Measurements from ENCODE around the gene NTN5.
A peak's percentile ranks its signal among the peaks of the same experiment; 100 is the strongest.

Gene NTN5

DNA sequence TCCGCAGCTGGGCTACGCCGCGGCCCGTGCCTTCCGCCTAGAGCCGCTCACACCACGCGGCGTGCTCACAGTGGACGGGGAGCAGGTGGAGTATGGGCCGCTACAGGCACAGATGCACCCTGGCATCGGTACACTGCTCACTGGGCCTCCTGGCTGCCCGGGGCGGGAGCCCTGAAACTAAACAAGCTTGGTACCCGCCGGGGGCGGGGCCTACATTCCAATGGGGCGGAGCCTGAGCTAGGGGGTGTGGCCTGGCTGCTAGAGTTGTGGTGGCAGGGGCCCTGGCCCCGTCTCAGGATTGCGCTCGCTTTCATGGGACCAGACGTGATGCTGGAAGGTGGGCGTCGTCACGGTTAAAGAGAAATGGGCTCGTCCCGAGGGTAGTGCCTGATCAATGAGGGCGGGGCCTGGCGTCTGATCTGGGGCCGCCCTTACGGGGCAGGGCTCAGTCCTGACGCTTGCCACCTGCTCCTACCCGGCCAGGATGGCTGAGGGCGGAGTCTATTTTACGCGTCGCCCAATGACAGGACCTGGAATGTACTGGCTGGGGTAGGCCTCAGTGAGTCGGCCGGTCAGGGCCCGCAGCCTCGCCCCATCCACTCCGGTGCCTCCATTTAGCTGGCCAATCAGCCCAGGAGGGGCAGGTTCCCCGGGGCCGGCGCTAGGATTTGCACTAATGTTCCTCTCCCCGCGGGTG, 43.1 kb downstream of the NTN5 start:
- peak; percentile 80 for DNase-seq (ENCODE audit: low spot score)

DNA sequence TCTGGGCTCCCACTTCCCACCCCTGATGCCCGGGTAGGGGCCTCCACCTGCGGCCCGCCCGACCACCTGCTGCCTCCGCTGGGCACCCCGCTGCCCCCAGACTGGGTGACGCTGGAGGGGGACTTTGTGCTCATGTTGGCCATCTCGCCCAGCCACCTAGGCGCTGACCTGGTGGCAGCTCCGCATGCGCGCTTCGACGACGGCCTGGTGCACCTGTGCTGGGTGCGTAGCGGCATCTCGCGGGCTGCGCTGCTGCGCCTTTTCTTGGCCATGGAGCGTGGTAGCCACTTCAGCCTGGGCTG, 43.6 kb downstream of the NTN5 start:
- no peak for DNase-seq (ENCODE audit: low spot score)

DNA sequence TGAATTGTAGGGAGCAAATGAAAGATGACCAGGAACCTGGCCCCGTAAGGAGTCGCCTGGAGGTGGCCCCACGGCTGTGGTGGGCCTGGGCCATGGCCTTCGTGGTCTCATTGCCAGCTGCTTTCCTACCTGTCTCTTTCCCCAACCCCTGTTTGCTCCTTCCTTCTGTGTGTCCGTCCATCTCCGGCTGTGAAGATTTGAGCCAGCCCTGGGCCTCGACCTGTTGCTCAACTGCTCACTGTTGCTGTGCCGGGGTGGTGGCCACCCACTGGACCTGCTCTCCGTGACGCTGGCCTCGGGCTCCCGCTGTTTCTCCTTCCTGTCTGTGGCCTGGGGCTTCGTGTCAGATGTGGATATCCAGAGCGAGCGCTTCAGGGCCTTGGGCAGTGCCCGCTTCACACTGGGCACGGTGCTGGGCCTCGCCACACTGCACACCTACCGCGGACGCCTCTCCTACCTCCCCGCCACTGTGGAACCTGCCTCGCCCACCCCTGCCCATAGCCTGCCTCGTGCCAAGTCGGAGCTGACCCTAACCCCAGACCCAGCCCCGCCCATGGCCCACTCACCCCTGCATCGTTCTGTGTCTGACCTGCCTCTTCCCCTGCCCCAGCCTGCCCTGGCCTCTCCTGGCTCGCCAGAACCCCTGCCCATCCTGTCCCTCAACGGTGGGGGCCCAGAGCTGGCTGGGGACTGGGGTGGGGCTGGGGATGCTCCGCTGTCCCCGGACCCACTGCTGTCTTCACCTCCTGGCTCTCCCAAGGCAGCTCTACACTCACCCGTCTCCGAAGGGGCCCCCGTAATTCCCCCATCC, 44.1 kb downstream of the NTN5 start:
- no peak for DNase-seq (ENCODE audit: low spot score)

DNA sequence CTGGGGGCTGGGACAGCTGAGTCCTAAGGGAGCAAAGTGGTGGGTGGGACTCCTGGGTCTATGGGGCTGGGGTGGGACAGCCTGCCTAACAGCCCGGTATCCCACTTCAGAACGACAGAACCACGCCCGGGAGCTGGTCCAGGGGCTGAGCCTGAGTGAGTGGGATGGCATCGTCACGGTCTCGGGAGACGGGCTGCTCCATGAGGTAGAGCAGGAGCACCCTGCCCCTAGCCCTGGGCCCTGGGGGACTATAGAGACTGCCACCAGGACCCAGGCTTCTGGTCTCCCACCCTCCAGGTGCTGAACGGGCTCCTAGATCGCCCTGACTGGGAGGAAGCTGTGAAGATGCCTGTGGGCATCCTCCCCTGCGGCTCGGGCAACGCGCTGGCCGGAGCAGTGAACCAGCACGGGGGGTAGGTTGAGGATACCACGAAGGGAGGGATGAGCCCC, 44.9 kb downstream of the NTN5 start:
- DNase-seq (ENCODE audit: low spot score) = no peak

DNA sequence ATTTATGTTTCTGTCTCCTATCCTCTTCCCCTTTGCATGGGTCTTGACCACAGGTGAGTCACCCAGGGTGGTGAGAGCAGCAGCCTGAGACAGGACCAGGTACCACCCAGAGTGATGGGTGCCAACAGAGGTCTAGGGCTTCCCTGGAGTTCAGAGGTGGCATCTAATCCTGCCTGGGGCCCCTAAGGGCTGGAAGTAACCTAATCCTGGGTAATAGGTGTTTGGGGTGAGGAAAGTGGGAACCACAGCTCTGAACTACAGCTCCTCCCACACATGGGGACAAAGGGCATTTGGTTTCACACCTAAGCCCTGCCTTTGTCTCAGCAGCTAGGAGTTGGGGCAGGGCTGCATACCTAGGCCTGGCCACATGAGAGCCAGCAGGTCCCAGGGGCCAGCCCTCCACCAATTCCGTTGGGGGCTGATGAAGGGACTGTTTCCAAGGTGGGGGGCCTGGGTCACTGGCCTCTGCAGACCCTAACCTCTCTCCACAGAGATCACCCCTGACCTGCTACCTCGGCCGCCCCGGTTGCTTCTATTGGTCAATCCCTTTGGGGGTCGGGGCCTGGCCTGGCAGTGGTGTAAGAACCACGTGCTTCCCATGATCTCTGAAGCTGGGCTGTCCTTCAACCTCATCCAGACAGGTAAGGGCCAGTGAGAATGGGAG, 45.5 kb downstream of the NTN5 start:
- DNase-seq (ENCODE audit: low spot score) = peak; percentile 98

DNA sequence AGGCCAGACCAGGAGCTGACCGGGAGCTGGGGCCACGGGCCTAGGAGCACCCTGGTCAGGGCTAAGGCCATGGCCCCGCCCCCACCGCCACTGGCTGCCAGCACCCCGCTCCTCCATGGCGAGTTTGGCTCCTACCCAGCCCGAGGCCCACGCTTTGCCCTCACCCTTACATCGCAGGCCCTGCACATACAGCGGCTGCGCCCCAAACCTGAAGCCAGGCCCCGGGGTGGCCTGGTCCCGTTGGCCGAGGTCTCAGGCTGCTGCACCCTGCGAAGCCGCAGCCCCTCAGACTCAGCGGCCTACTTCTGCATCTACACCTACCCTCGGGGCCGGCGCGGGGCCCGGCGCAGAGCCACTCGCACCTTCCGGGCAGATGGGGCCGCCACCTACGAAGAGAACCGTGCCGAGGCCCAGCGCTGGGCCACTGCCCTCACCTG, 46.9 kb downstream of the NTN5 start:
- no peak for DNase-seq (ENCODE audit: low spot score)

DNA sequence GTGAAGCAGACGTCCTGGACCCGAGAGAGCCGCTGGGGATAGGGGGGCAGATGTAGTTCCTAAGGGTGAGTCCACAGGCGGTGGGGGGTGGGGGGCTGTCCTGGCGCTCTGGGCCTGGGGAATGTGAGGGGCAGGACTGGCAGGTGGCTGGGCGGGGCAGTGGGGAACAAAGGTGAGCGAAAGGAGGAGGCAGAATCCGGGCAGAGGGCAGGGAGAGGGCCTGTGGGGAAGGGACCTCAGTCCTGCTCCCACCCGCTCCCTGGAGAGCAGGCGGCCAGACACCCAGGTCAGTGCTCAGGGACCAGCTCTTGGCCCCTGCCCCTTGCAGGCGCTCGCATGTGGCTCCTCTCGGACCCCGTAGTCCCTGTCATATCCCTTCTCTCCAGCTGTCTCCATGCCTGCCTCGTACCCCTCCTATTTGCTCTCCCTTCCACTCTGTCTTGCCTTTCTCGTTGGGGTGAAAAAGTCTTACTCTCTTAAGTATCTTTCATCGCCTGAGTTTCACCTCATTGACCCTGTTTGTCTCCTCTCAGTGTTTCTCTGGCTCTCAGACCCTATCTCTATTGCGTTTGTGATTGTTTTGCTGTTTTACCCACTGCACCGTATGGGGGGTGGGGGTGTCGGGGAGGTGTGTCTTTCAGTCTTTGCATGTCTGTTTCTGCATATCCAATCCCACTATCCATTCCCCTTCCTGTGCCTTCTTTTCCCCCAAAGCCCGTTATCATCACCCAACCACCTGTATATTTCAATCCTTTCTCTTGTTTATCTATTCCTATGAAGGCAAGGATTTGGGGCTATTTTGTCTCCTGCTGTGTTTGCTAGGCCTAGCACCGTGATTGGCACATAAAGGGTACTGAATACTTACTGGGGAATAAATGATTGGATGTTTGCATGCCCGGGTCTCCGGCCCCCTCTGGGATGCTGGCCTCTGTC, 47.8 kb downstream of the NTN5 start:
- DNase-seq (ENCODE audit: low spot score) = no peak

DNA sequence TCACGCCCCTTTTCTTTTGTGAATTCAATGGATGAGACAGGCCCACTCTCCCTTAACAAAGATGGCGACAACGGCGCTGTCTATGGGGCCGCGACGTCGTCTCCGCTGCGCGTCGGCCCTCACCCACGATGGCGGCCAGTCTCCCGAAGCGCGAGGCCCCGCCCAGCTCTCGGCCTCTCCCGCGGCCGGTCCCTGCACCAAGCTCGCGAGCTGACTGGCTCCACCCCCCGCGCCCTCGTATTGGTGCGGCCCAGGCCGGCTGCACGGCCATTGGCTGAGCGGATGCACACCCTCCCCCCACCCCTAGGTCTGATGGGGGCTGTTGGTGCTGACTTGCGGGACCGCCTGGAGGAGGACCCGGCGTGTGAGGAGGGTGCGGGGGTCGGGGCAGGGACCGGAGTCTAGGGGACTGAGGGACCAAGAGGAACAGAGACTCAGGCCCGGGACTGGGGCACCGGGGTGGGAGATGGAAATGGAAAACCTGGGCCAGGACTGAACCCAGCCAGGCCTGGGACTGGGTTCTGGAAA, 48.7 kb downstream of the NTN5 start:
- DNase-seq (ENCODE audit: low spot score) = peak; percentile 98

DNA sequence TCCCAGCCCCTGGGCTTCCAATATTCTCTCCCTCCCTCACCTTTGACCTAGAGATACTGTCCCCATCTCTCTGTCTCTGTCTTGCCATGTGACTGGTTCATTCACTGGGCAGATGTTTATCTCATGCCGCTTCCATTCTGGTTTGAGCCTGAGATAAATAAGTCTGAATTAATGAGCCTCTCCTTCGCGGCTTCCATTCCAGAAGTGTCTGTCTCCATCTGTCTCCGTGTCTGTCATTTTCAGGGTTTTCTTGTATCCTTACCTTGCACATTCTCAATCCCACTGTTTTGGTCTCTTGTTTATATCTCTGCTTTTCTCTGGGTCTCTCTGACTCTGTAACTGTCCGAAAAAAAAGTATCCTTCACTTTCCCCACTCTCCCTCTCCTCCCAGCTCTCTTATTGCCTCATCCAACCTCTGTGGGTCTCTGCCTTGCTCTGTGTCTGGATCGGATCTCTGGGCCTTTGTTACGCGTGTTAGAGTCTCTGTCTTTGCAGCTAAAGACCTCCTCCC, 49.2 kb downstream of the NTN5 start:
- DNase-seq (ENCODE audit: low spot score) = no peak

DNA sequence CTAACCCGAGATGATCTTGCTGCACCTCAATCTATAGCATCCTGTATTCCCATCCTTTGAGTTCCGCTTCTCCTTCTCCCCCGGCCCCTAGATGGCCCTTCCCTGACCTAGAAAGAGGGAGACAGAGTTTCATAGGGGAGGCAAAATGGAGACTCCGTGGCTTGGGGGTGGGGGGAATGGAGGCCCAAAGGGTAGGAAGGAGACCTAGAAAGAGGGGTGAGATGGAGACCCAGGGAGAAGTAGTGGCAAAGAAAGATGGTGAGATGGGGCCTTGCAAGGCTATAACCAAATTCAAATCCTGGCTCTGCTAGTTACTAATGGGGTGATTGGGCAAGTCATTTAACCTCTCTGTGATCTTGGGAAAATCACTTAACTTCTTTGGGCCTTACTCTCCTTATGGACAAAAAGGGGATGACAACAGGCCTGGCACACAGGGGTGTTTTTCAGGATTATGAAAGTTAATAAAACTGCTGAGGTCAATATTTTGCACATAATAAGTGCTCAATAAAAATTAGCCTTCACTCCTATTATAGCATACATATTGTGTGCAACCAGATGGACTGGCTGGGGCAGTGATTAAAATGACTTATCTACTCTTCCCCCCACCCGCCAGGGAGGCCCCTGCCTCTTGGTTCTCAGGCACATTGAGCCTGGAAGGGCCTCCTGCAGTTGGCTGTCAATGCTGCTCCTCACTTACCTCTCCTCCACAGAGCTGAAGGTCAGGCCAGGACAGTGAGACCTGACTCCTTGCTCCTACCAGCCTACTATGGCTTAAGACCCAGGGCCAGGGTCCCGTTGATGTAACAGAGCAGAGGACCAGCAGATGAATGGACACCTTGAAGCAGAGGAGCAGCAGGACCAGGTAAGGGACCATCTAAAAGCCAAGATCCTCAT, 52.9 kb downstream of the NTN5 start:
- DNase-seq (ENCODE audit: low spot score) = no peak

DNA sequence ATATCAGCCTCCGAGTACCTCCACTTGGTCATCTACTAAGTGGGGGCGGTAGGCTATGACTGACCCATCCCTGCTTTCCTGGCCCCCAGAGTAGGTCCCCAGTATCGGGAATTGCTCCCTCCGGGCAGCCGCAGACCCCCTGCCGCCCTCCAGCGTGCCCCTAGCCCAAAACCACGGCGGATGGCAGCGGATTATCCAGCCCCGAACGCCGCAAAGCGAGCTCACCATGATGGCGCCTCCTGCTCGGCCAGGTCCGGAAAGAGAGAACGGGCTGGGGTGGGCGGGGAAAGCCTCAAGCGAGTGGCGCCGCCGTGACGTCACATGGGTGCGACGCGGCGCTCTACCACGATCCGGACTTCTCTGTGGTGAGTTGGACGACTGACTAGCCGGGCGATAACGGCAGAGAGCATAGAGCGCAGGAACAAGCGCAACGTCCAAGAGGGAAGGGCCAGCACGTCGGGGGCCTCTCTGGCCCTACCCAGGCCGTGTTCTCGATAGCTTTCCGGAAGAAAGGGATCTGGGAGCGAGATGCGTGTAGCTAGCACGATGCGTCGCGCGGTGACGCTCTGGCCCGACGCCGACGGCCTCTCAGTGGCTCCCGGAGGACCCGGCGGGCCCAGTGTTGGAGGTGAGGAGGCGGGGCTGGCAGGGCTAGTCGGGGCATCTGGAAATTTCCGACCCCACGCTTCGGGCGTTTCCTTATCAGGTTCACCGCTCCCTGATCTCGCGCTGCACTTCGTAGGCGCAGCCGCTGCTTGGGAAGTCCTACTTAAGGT, 53.7 kb downstream of the NTN5 start, which contains the start of the genes RPL18 and SPHK2:
RPL18 (minus strand) TSS at position 263 of the 776 bp plus-strand sequence; CDS start at position 228, 35 bp downstream.
SPHK2 (plus strand) TSS at position 591 of the 776 bp plus-strand sequence. CDS start 1,009 bp downstream, outside the sequence.
- DNase-seq (ENCODE audit: low spot score) = peak; percentile 100

DNA sequence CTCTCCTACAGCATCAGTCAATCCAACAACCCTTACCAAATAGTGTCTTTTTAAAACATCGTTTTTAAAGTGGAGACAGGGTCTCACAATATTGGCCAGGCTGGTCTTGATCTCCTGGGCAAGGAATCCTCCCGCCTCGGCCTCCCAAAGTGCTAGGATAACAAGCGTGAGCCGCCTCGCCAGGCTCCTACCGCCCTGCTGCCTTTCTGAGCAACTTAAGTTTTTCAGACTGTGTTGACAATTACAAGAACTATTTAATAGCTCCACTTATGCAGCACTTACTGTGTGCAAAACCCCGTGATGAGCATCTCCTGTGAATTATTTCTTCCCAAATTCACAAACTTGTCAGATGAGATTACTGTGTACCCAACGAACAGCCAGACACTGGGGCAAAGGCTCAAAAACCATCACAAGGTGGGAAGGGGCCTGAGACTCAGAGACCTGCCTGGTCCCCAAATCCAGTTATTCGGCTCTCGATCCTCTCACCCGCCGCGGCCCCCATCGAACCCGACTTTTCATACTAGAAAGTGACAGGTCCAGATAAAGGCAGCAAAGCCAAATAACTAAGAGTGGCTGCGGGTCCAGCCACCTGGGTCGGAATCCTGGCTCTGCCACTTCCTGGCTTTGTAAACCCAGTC, 54.4 kb downstream of the NTN5 start:
- DNase-seq (ENCODE audit: low spot score) = no peak

DNA sequence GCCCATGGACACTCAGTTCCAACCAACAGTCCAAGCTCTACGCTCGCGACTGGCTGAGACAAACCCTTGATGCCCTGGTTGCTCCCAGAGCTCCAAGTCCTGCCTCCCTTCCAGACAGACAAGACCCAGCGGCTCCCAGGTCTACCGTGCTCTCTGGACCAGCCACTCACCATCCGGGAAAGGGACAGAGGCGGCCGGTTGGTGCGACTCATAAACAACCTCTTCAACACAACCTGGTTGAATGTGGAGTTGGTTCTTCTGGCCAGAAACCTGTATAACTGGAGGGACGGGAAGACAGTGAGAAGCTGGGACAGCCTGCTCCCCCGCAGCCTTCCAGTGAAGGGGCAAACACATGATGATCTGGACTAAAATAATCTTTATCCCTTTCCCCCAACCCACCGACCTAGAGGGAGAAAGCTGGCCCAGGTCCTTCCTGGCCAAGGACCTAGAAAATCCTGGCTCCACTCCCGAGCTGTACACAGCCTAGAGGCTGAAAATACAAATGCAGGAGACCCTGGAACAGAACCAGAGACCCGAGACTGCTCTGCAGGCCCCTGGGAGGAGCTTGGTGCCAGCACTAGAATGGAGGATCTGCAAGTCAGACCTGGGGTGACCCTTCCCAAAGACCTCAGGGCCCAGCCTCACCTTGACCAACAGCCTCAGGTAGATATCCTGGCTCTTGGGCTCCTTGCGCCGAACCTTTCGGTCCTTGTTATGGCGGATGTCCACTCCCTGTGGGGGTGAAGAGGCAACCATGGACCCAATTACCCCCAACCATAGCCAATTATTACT, 55.5 kb downstream of the NTN5 start:
- no peak for DNase-seq (ENCODE audit: low spot score)

DNA sequence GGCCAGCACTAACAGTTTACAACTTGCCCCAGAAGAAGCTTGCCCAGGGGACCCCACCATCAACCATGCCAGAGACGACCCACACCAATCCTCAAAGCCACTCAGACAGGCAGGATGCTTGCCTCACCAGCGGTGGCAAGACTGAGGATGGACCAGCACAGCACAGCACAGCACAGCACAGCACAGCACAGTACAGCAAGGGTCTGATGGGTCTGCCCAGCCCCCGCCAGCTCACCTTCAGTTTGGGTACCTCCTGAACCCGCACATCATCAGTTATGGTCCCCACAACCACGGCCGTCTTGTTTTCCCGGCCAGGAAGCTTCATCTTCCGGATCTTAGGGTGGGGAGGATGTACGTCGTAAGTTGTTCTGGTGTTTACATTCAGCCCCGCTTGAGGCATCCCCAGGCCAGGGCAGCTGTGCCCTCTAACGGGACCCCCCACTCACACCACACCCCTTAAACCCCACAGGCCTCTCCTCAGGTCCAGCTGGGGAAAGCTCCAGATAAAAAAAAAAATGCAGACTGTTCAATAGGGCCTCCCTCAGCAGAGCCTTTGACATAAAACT, 56.2 kb downstream of the NTN5 start:
- DNase-seq (ENCODE audit: low spot score) = no peak

DNA sequence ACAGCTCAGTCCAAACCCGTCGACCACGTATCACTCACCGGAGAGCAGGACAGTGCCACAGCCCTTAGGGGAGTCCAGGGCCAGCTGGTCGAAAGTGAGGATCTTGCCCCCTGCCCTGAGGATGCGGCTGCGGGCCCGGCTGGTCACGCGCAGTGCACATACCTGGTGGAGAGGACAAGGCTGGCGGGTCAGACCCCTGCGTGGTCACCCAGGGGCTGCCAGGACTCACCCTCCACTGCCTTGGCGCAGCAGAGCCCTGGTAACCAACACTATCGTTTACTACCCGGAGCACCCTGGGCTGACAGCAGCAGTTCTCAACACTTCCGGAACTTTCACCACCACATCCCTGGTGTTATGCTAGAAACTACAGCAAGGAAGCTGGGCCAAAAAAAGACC, 56.8 kb downstream of the NTN5 start:
- no peak for DNase-seq (ENCODE audit: low spot score)

DNA sequence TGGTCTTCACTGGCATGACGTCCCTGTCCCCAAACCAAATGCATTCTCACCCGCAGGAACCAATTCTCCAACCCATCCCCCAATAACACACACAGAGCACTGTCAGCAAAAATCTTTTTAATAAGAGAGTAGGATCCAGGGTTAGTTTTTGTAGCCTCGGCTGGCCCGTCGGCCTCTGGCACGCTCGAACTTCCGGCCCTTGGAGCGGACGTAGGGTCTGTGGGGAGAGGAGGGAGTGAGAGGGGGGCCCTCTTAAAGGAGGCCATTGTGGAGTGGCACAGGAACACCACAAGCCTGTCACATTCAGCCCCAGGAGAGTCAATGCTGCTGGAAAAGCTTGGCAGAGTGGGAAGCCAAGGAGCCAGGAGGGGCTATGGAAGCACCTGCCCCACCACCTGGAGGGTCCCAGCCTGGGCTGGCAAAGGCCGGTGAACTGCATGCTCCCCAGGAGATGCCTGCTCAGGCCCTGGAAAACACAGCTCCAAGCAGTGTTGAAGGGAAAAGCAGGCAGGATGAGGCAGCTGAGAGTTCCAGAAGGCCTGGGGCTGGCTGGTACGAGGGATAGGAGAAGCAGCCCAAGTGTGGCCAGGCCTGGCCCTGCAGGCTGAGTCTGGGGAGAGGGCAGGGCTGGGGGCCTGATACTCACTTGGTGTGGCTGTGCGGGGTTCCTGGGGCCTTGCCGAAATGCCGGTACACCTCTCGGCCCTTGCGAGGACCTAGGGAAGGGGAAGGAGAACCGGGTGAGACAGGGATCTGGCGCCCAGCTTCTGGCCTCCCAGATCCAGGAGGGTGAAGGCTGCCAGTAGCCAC, 57.4 kb downstream of the NTN5 start:
- no peak for DNase-seq (ENCODE audit: low spot score)
